SK-N-MC (cell line): Measurements from ENCODE around the gene CLIP3.
A peak's percentile ranks its signal among the peaks of the same experiment; 100 is the strongest.

Experiments used
- DNase-seq: peaks from one replicate; pipeline ENCODE4 v3.0.0-alpha.2; 2011; ENCODE audit warnings: low read depth, low spot score
- H3K27ac ChIP-seq: fragments of 200-600 bp; sonication (generic); 2 replicates; pipeline ENCODE4 v1.5.1; 2016; ENCODE audit warnings: mixed run types
- H3K36me3 ChIP-seq: fragments of 200-600 bp; sonication (generic); 2 replicates; pipeline ENCODE4 v1.6.1; 2017; ENCODE audit warnings: antibody characterized with exemption, low read length, mixed read lengths; ENCODE audit not compliant: insufficient read depth
- H3K4me3 ChIP-seq: fragments of 200-600 bp; sonication (generic); 2 replicates; pipeline ENCODE4 v1.5.1; 2016
- H3K9ac ChIP-seq: fragments of 200-600 bp; sonication (generic); 2 replicates; pipeline ENCODE4 v1.8.0; 2017; ENCODE audit warnings: mixed run types, mixed read lengths; ENCODE audit not compliant: insufficient read length
- H3K9me3 ChIP-seq: fragments of 200-600 bp; sonication (generic); 2 replicates; pipeline ENCODE4 v1.6.1; 2017; ENCODE audit warnings: low read depth, mild to moderate bottlenecking, antibody characterized with exemption, low read length, moderate library complexity, mixed read lengths
- EZH2 ChIP-seq: fragments of 200-600 bp; sonication (generic); IDR thresholded peaks from one replicate; pipeline ENCODE4 v1.6.1; 2017; ENCODE audit warnings: antibody characterized with exemption
- FOXP2 ChIP-seq: optimal IDR thresholded peaks from 2 replicates; pipeline ENCODE3; 2011; ENCODE audit warnings: mild to moderate bottlenecking, moderate library complexity; ENCODE audit not compliant: insufficient read depth; ENCODE audit errors: extremely low read length, control extremely low read depth
- POLR2AphosphoS5 ChIP-seq: IDR thresholded peaks from 2 replicates; pipeline ENCODE4 v1.6.1; 2012; ENCODE audit warnings: mild to moderate bottlenecking, low read depth, low read length, borderline replicate concordance

Gene CLIP3

GRCh38 chr19:36061367-36061766, 28.7 kb upstream of the CLIP3 start:
- Histone ChIP-seq H3K9ac (no peak overlapping the region), H3K9me3 (no peaks in the 10 kb centered on the region), H3K27ac (no peak overlapping the region), H3K36me3 (peaks cover 35% of the 10 kb centered on the region; the same call in 1 of the 2 replicates), H3K4me3 (no peak overlapping the region)
- TF ChIP-seq POLR2AphosphoS5 (no peak), FOXP2 (no peak), EZH2 (no peak)
- no peak for DNase-seq

GRCh38 chr19:36060430-36060829, 27.8 kb upstream of the CLIP3 start:
- Histone ChIP-seq H3K9me3 (no peaks in the 10 kb centered on the region), H3K9ac (no peak overlapping the region), H3K4me3 (no peak overlapping the region), H3K27ac (no peak overlapping the region), H3K36me3 (peaks cover 35% of the 10 kb centered on the region; the same call in 1 of the 2 replicates)
- TF ChIP-seq EZH2, result no peak
- TF ChIP-seq POLR2AphosphoS5, result no peak
- TF ChIP-seq FOXP2, result peak; percentile 24
- DNase-seq, result no peak

- no peak for DNase-seq
- Histone ChIP-seq H3K36me3 (peaks cover 33% of the 10 kb centered on the region; the same call in 1 of the 2 replicates), H3K9ac (no peak overlapping the region), H3K27ac (no peak overlapping the region), H3K4me3 (no peak overlapping the region), H3K9me3 (no peaks in the 10 kb centered on the region)
- TF ChIP-seq EZH2, result no peak
- no peak for TF ChIP-seq FOXP2
- TF ChIP-seq POLR2AphosphoS5, result no peak
These were observed 26.7 kb upstream of the CLIP3 start for GRCh38 chr19:36059180-36059910.

GRCh38 chr19:36058481-36059179, 26.0 kb upstream of the CLIP3 start:
- no peak for DNase-seq
- Histone ChIP-seq H3K4me3 (no peak overlapping the region), H3K9ac (no peak overlapping the region), H3K9me3 (no peaks in the 10 kb centered on the region), H3K27ac (no peak overlapping the region), H3K36me3 (peaks cover 33% of the 10 kb centered on the region; the same call in 1 of the 2 replicates)
- no peak for TF ChIP-seq POLR2AphosphoS5

GRCh38 chr19:36054733-36055686, 22.3 kb upstream of the CLIP3 start, which contains the start of gene WDR62:
TSS of gene WDR62 (plus strand) at chr19:36054897. CDS start at chr19:36054972, 75 bp downstream.
- no peaks in the 10 kb centered on the region for H3K9me3 ChIP-seq
- peak; percentile 66; the same call in 1 of the 2 replicates for TF ChIP-seq POLR2AphosphoS5
- no peak for TF ChIP-seq FOXP2
- DNase-seq, result no peak
- H3K36me3 ChIP-seq, result peaks cover 19% of the 10 kb centered on the region; the same call in 1 of the 2 replicates
- H3K9ac ChIP-seq, result peak within 1 kb of the TSS; percentile 89
- peak within 1 kb of the TSS; percentile 95 for H3K27ac ChIP-seq
- H3K4me3 ChIP-seq, result peak within 1 kb of the TSS; percentile 86

GRCh38 chr19:36054119-36054732, 21.6 kb upstream of the CLIP3 start, which contains the start of gene THAP8:
TSS of gene THAP8 (minus strand) at chr19:36054285. CDS start at chr19:36054217, 68 bp downstream.
- Histone ChIP-seq H3K27ac (peak within 1 kb of the TSS; percentile 95), H3K9me3 (no peaks in the 10 kb centered on the region), H3K36me3 (peaks cover 11% of the 10 kb centered on the region; the same call in 1 of the 2 replicates), H3K4me3 (peak within 1 kb of the TSS; percentile 86), H3K9ac (peak within 1 kb of the TSS; percentile 89)
- DNase-seq, result peak; percentile 93
- no peak for TF ChIP-seq EZH2
- TF ChIP-seq POLR2AphosphoS5, result peak; percentile 88
- TF ChIP-seq FOXP2, result peak; percentile 83

GRCh38 chr19:36051637-36052036, 19.0 kb upstream of the CLIP3 start:
- no peak for DNase-seq
- Histone ChIP-seq H3K27ac (no peak overlapping the region), H3K9me3 (no peaks in the 10 kb centered on the region), H3K4me3 (no peak overlapping the region), H3K36me3 (no peaks in the 10 kb centered on the region), H3K9ac (no peak overlapping the region)
- TF ChIP-seq POLR2AphosphoS5 (no peak), EZH2 (no peak), FOXP2 (no peak)

GRCh38 chr19:36051236-36051635, 18.6 kb upstream of the CLIP3 start:
- no peak overlapping the region for H3K4me3 ChIP-seq
- H3K9me3 ChIP-seq, result no peaks in the 10 kb centered on the region
- no peak for DNase-seq
- no peak overlapping the region for H3K9ac ChIP-seq
- no peaks in the 10 kb centered on the region for H3K36me3 ChIP-seq
- no peak overlapping the region for H3K27ac ChIP-seq
- TF ChIP-seq POLR2AphosphoS5 (no peak), EZH2 (no peak), FOXP2 (no peak)
